ENCODE results near the gene GNB1L.

DNA sequence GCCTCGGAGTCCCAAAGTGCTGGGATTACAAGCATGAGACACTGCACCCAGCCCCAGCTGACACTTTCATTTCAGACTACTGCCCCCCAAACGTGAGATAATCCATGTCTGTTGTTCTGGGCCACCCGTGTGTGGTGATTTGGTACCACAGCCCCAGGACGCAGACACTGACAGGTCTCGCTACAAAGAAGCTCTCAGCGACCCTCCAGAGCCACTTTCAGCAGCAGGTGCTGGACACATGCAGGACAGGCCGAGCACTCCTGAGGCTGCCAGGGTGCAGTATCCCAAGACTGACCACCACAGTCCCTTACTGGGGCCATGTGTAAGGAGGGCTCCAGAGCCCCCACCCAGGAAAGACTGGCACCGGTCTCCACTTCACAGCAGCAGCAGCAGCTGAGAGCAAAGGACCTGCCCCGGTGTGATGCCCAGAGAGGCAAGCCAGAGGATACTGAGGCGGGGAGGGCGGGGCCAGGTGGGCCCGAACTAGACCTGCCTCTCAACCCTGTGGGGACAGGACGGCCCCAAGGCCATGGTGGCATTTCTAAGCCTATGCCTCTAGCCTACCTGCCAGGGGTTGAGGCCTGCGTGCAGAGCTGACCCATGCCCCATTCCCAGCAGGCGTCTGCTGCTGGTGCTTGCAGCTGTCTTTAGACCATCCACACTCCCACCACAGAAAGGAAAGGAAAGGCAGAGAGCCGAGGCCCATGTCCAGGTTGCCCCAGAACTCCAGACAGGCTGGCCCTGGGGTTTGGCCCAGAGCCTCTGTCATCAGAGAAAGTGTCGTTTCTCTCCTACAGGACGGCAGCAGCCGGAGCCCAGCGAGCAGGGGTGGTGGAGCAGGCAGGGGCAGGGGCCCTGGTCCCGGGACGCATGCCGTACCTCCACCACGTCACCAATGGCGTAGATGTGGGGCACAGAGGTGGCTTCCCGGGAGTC lies 28.0 kb upstream of the GNB1L start:
- TF ChIP-seq ARNTL (CRISPR knock-in tag; IDR thresholded peaks at IDR 0.05; ENCODE audit: borderline replicate concordance, low read depth) (no peak), PPARA (CRISPR knock-in tag; IDR thresholded peaks at IDR 0.05; ENCODE audit: borderline replicate concordance) (no peak), ZNF8 (CRISPR knock-in tag; IDR thresholded peaks at IDR 0.05) (no peak), ZFP3 (CRISPR knock-in tag; IDR thresholded peaks at IDR 0.05) (no peak)
- TF ChIP-seq, protein P1, sequence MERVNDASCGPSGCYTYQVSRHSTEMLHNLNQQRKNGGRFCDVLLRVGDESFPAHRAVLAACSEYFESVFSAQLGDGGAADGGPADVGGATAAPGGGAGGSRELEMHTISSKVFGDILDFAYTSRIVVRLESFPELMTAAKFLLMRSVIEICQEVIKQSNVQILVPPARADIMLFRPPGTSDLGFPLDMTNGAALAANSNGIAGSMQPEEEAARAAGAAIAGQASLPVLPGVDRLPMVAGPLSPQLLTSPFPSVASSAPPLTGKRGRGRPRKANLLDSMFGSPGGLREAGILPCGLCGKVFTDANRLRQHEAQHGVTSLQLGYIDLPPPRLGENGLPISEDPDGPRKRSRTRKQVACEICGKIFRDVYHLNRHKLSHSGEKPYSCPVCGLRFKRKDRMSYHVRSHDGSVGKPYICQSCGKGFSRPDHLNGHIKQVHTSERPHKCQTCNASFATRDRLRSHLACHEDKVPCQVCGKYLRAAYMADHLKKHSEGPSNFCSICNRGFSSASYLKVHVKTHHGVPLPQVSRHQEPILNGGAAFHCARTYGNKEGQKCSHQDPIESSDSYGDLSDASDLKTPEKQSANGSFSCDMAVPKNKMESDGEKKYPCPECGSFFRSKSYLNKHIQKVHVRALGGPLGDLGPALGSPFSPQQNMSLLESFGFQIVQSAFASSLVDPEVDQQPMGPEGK (CRISPR knock-in tag; IDR thresholded peaks at IDR 0.05; ENCODE audit: borderline replicate concordance) = no peak

Measured in SK-N-SH treated with all-trans-retinoic acid at 6 μM for 48 hours (cell line).